SK-N-SH treated with all-trans-retinoic acid at 6 μM for 48 hours (cell line): ENCODE data around the gene SNRPA1.

Experiments
- ATAC-seq: fragments of 200-7000 bp; cut with Tn5 transposase; 3 replicates; pipeline ENCODE4 v1.9.1; 2020; ENCODE audit warnings: mild to moderate bottlenecking, moderate library complexity
- ARNTL ChIP-seq: fragments of 450-650 bp; formaldehyde crosslinking; IDR thresholded peaks from 2 replicates; pipeline ENCODE4 v1.5.0; 2020; ENCODE audit warnings: low read depth, mild to moderate bottlenecking, moderate library complexity, borderline replicate concordance
- BACH2 ChIP-seq: fragments of 250-450 bp; sonication (Bioruptor Pico); IDR thresholded peaks from 2 replicates; pipeline ENCODE4 v1.9.0; 2021; ENCODE audit warnings: mild to moderate bottlenecking, borderline replicate concordance
- CSDC2 ChIP-seq: fragments of 250-450 bp; sonication (Bioruptor Pico); IDR thresholded peaks from 2 replicates; pipeline ENCODE4 v1.5.0; 2020; ENCODE audit warnings: mild to moderate bottlenecking, moderate library complexity
- CSRNP3 ChIP-seq: fragments of 250-450 bp; sonication (Bioruptor Pico); IDR thresholded peaks from 2 replicates; pipeline ENCODE4 v1.5.1; 2021; ENCODE audit warnings: mild to moderate bottlenecking, moderate library complexity
- ESRRG ChIP-seq: fragments of 250-450 bp; sonication (Bioruptor Pico); IDR thresholded peaks from 2 replicates; pipeline ENCODE4 v1.6.1; 2021; ENCODE audit warnings: mild to moderate bottlenecking
- GLIS3 ChIP-seq: fragments of 250-450 bp; sonication (Bioruptor Pico); IDR thresholded peaks from 2 replicates; pipeline ENCODE4 v1.5.0; 2020; ENCODE audit warnings: mild to moderate bottlenecking, moderate library complexity
- ISL1 ChIP-seq: fragments of 250-450 bp; sonication (Bioruptor Pico); IDR thresholded peaks from 2 replicates; pipeline ENCODE4 v2.1.2; 2022; ENCODE audit warnings: mild to moderate bottlenecking, moderate library complexity
- OSR1 ChIP-seq: fragments of 250-450 bp; sonication (Bioruptor Pico); IDR thresholded peaks from 2 replicates; pipeline ENCODE4 v1.8.0; 2022; ENCODE audit warnings: moderate library complexity, mild to moderate bottlenecking, inconsistent platforms
- PATZ1 ChIP-seq: fragments of 250-450 bp; sonication (Bioruptor Pico); IDR thresholded peaks from 2 replicates; pipeline ENCODE4 v1.8.0; 2020; ENCODE audit warnings: mild to moderate bottlenecking, moderate library complexity, borderline replicate concordance
- POU6F1 ChIP-seq: fragments of 250-450 bp; sonication (Bioruptor Pico); IDR thresholded peaks from 2 replicates; pipeline ENCODE4 v1.8.0; 2021; ENCODE audit warnings: low read depth, mild to moderate bottlenecking, moderate library complexity, borderline replicate concordance
- PPARA ChIP-seq: fragments of 250-450 bp; sonication (Bioruptor Pico); IDR thresholded peaks from 2 replicates; pipeline ENCODE4 v1.5.0; 2020; ENCODE audit warnings: mild to moderate bottlenecking, borderline replicate concordance
- RARB ChIP-seq: fragments of 250-450 bp; sonication (Bioruptor Pico); IDR thresholded peaks from 2 replicates; pipeline ENCODE4 v1.8.0; 2021; ENCODE audit warnings: mild to moderate bottlenecking, moderate library complexity
- SNAI2 ChIP-seq: fragments of 250-450 bp; sonication (Bioruptor Pico); IDR thresholded peaks from 2 replicates; pipeline ENCODE4 v1.5.0; 2020; ENCODE audit warnings: mild to moderate bottlenecking, moderate library complexity
- TCF4 ChIP-seq: fragments of 250-450 bp; sonication (Bioruptor Pico); IDR thresholded peaks from 2 replicates; pipeline ENCODE4 v1.8.0; 2021; ENCODE audit warnings: mild to moderate bottlenecking, moderate library complexity, borderline replicate concordance
- TOX ChIP-seq: fragments of 250-450 bp; sonication (Bioruptor Pico); IDR thresholded peaks from 2 replicates; pipeline ENCODE4 v1.8.0; 2021; ENCODE audit warnings: mild to moderate bottlenecking, moderate library complexity, borderline replicate concordance
- ZC3H10 ChIP-seq: fragments of 250-450 bp; sonication (Bioruptor Pico); IDR thresholded peaks from 2 replicates; pipeline ENCODE4 v1.5.1; 2021; ENCODE audit warnings: mild to moderate bottlenecking, moderate library complexity
- ZFP30 ChIP-seq: fragments of 450-650 bp; formaldehyde crosslinking; IDR thresholded peaks from 2 replicates; pipeline ENCODE4 v1.5.0; 2022; ENCODE audit warnings: mild to moderate bottlenecking, moderate library complexity
- ZNF565 ChIP-seq: fragments of 450-650 bp; formaldehyde crosslinking; conservative IDR thresholded peaks from 2 replicates; pipeline ENCODE4 v1.5.0; 2020; ENCODE audit warnings: low read depth, mild to moderate bottlenecking, moderate library complexity
- ZNF8 ChIP-seq: fragments of 450-650 bp; formaldehyde crosslinking; IDR thresholded peaks from 2 replicates; pipeline ENCODE4 v1.5.0; 2020; ENCODE audit warnings: mild to moderate bottlenecking, moderate library complexity
- TF ChIP-seq, protein P1 (sequence below): fragments of 250-450 bp; sonication (Bioruptor Pico); IDR thresholded peaks from 2 replicates; pipeline ENCODE4 v1.5.0; 2020; ENCODE audit warnings: mild to moderate bottlenecking, moderate library complexity
- TF ChIP-seq, protein P2 (sequence below): fragments of 250-450 bp; sonication (Bioruptor Pico); IDR thresholded peaks from 2 replicates; pipeline ENCODE4 v1.5.1; 2020; ENCODE audit warnings: low read depth, mild to moderate bottlenecking, moderate library complexity

SNRPA1 gene

GRCh38 chr15:101237251-101237650, 57.8 kb downstream of the SNRPA1 start (continued):
- TF ChIP-seq, protein P1, sequence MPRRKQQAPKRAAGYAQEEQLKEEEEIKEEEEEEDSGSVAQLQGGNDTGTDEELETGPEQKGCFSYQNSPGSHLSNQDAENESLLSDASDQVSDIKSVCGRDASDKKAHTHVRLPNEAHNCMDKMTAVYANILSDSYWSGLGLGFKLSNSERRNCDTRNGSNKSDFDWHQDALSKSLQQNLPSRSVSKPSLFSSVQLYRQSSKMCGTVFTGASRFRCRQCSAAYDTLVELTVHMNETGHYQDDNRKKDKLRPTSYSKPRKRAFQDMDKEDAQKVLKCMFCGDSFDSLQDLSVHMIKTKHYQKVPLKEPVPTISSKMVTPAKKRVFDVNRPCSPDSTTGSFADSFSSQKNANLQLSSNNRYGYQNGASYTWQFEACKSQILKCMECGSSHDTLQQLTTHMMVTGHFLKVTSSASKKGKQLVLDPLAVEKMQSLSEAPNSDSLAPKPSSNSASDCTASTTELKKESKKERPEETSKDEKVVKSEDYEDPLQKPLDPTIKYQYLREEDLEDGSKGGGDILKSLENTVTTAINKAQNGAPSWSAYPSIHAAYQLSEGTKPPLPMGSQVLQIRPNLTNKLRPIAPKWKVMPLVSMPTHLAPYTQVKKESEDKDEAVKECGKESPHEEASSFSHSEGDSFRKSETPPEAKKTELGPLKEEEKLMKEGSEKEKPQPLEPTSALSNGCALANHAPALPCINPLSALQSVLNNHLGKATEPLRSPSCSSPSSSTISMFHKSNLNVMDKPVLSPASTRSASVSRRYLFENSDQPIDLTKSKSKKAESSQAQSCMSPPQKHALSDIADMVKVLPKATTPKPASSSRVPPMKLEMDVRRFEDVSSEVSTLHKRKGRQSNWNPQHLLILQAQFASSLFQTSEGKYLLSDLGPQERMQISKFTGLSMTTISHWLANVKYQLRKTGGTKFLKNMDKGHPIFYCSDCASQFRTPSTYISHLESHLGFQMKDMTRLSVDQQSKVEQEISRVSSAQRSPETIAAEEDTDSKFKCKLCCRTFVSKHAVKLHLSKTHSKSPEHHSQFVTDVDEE (CRISPR knock-in tag), result no peak
- no peak for TF ChIP-seq ISL1
- TF ChIP-seq OSR1 (CRISPR knock-in tag), result no peak
- TF ChIP-seq GLIS3, result no peak
- no peak for TF ChIP-seq ZNF8 (CRISPR knock-in tag)
- no peak for TF ChIP-seq ZC3H10

DNA sequence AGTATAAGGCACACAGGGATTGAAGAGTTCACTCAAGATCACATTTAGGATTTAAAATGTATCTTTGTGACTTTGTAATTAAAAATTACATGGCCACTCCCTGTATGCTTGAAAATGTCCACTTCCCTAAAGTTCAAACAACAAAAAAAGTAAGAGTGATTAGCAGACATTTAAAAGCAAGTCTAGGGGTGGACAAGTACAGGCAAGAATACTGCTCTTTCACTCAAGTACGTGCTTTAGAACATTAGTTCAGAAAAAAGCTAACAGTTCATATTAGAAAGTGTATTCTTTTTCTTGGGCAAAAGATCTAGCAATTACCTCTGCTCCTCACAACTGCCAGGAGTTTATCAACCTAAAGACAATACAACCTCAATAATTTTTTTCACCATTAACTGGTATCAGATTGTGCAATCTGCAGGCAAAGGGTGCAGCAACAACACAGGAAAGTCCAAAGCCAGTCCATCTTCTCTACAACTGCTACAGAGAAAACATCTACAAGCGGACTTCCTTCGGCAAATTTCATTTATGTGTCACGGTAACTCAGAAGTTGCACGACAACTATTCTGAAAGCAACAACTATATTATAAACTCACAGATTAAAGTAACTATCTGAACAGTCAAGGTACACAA, 61.3 kb downstream of the SNRPA1 start:
- ATAC-seq, result no peak
- TF ChIP-seq BACH2 (CRISPR knock-in tag), result no peak
- TF ChIP-seq TCF4 (CRISPR knock-in tag), result no peak
- no peak for TF ChIP-seq ZNF8 (CRISPR knock-in tag)
- no peak for TF ChIP-seq ZFP30 (CRISPR knock-in tag)
- no peak for TF ChIP-seq OSR1 (CRISPR knock-in tag)
- TF ChIP-seq RARB (CRISPR knock-in tag), result no peak
- TF ChIP-seq TOX, result no peak
- TF ChIP-seq ESRRG, result no peak
- TF ChIP-seq, protein P1 (CRISPR knock-in tag), result no peak
- TF ChIP-seq ISL1, result no peak
- TF ChIP-seq CSRNP3, result no peak
- TF ChIP-seq PPARA (CRISPR knock-in tag), result no peak
- TF ChIP-seq CSDC2 (CRISPR knock-in tag), result no peak
- no peak for TF ChIP-seq ZNF565
- TF ChIP-seq PATZ1 (CRISPR knock-in tag), result no peak
- no peak for TF ChIP-seq POU6F1
- no peak for TF ChIP-seq ARNTL (CRISPR knock-in tag)
- TF ChIP-seq GLIS3, result no peak
- TF ChIP-seq, protein P2, sequence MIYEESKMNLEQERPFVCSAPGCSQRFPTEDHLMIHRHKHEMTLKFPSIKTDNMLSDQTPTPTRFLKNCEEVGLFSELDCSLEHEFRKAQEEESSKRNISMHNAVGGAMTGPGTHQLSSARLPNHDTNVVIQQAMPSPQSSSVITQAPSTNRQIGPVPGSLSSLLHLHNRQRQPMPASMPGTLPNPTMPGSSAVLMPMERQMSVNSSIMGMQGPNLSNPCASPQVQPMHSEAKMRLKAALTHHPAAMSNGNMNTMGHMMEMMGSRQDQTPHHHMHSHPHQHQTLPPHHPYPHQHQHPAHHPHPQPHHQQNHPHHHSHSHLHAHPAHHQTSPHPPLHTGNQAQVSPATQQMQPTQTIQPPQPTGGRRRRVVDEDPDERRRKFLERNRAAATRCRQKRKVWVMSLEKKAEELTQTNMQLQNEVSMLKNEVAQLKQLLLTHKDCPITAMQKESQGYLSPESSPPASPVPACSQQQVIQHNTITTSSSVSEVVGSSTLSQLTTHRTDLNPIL, result no peak
- TF ChIP-seq SNAI2 (CRISPR knock-in tag), result no peak
